NT2/D1 (cell line): ENCODE measurements around the gene PIK3R5.

Experiments
- DNase-seq: peaks from one replicate; pipeline ENCODE4 v3.0.0-alpha.2; 2011; ENCODE audit warnings: low read depth, low spot score
- H3K27me3 ChIP-seq: 2 replicates; pipeline ENCODE4 v1.6.0; 2011; ENCODE audit warnings: mild to moderate bottlenecking; ENCODE audit not compliant: insufficient read length, insufficient read depth
- H3K36me3 ChIP-seq: 2 replicates; pipeline ENCODE4 v1.6.1; 2011; ENCODE audit warnings: mild to moderate bottlenecking, low read length, mixed read lengths; ENCODE audit not compliant: insufficient read depth, insufficient read length
- H3K4me1 ChIP-seq: 2 replicates; pipeline ENCODE4 v1.5.1; 2011; ENCODE audit not compliant: insufficient read depth, insufficient read length
- H3K4me3 ChIP-seq: 2 replicates; pipeline ENCODE4 v1.5.1; 2011; ENCODE audit warnings: low read depth; ENCODE audit not compliant: insufficient read length
- H3K9ac ChIP-seq: 2 replicates; pipeline ENCODE4 v1.6.0; 2011; ENCODE audit warnings: low read depth; ENCODE audit not compliant: insufficient read length
- H3K9me3 ChIP-seq: 2 replicates; pipeline ENCODE4 v1.5.1; 2011; ENCODE audit warnings: mild to moderate bottlenecking, low read length; ENCODE audit not compliant: insufficient read depth
- SUZ12 ChIP-seq: IDR thresholded peaks from 2 replicates; pipeline ENCODE4 v1.6.1; 2011; ENCODE audit not compliant: insufficient read length, insufficient read depth; ENCODE audit errors: extremely low read depth
- YY1 ChIP-seq: IDR thresholded peaks from 2 replicates; pipeline ENCODE4 v1.6.1; 2011; ENCODE audit not compliant: insufficient read length, insufficient read depth
- ZNF274 ChIP-seq: IDR thresholded peaks from 2 replicates; pipeline ENCODE4 v1.6.1; 2011; ENCODE audit warnings: mild to moderate bottlenecking, low read depth, low read length

The PIK3R5 gene

DNA sequence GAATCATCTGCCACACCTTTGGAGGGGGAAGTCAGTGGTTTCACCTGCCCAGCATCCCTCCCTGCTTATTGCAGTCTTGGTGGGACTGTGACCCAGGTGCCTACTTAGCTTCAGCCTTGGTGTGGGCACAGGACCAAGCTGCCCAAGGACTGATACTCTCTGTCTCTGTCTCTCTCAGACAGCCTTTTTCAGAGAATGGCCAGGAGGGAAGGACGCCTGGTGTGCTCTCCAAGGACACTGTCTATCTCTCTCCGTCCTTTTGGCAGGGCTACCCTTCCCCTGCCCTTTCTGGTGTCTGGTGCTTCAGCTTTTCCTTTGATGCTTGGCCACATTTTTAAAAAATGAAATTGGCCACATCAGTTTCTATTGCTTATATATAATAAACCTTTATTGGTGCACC, 117.6 kb downstream of the PIK3R5 start:
- Histone ChIP-seq H3K9ac (no peak overlapping the region), H3K4me3 (no peak overlapping the region), H3K4me1 (no peaks in the 10 kb centered on the region), H3K36me3 (no peaks in the 10 kb centered on the region), H3K9me3 (no peaks in the 10 kb centered on the region), H3K27me3 (no peaks in the 10 kb centered on the region)
- no peak for TF ChIP-seq YY1
- TF ChIP-seq SUZ12, result no peak
- TF ChIP-seq ZNF274, result no peak
- no peak for DNase-seq

DNA sequence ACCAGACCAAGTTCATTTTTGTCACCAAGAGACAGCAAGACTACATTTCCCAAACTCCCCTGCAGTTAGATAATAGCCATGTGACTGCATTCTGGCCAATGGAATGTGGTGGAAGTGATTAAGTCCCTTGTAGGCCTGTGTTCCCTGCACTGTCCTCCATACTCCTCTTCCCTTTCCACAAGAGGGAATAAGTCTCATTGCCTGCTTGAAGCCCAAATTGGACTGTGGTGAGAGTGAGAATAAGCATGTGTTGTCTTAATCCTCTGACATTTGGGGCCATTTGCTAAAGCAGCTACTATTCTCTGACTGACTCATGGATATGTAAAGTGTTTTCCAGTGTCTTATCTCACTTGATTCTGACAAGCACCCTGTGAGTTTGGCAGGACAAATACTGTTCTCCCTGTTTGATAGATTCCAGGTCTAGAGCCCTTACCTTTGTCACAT, 118.7 kb downstream of the PIK3R5 start:
- TF ChIP-seq ZNF274, result no peak
- TF ChIP-seq SUZ12, result no peak
- no peak for TF ChIP-seq YY1
- Histone ChIP-seq H3K9me3 (no peaks in the 10 kb centered on the region), H3K4me1 (no peaks in the 10 kb centered on the region), H3K36me3 (no peaks in the 10 kb centered on the region), H3K27me3 (no peaks in the 10 kb centered on the region), H3K9ac (no peak overlapping the region), H3K4me3 (no peak overlapping the region)
- DNase-seq, result peak; percentile 51

GRCh38 chr17:8844229-8845218, 121.0 kb downstream of the PIK3R5 start:
- Histone ChIP-seq H3K9me3 (no peaks in the 10 kb centered on the region), H3K27me3 (no peaks in the 10 kb centered on the region), H3K36me3 (no peaks in the 10 kb centered on the region), H3K9ac (no peak overlapping the region), H3K4me1 (no peaks in the 10 kb centered on the region), H3K4me3 (no peak overlapping the region)
- no peak for DNase-seq
- TF ChIP-seq ZNF274 (no peak), SUZ12 (no peak), YY1 (no peak)

- H3K27me3 ChIP-seq, result no peaks in the 10 kb centered on the region
- no peaks in the 10 kb centered on the region for H3K4me1 ChIP-seq
- no peak overlapping the region for H3K4me3 ChIP-seq
- no peaks in the 10 kb centered on the region for H3K9me3 ChIP-seq
- no peak for DNase-seq
- no peaks in the 10 kb centered on the region for H3K36me3 ChIP-seq
- no peak for TF ChIP-seq ZNF274
- H3K9ac ChIP-seq, result no peak overlapping the region
Observed at GRCh38 chr17:8843344-8843743, 122.2 kb downstream of the PIK3R5 start.

GRCh38 chr17:8841844-8842243, 123.7 kb downstream of the PIK3R5 start:
- no peak for DNase-seq
- H3K36me3 ChIP-seq, result no peaks in the 10 kb centered on the region
- H3K9me3 ChIP-seq, result no peaks in the 10 kb centered on the region
- H3K27me3 ChIP-seq, result no peaks in the 10 kb centered on the region
- H3K9ac ChIP-seq, result no peak overlapping the region
- no peak overlapping the region for H3K4me3 ChIP-seq
- H3K4me1 ChIP-seq, result no peaks in the 10 kb centered on the region
- no peak for TF ChIP-seq SUZ12

GRCh38 chr17:8839410-8839935, 126.0 kb downstream of the PIK3R5 start:
- TF ChIP-seq SUZ12, result no peak
- TF ChIP-seq YY1, result no peak
- TF ChIP-seq ZNF274, result no peak
- Histone ChIP-seq H3K4me1 (no peaks in the 10 kb centered on the region), H3K9ac (no peak overlapping the region), H3K36me3 (no peaks in the 10 kb centered on the region), H3K27me3 (no peaks in the 10 kb centered on the region), H3K9me3 (no peaks in the 10 kb centered on the region), H3K4me3 (no peak overlapping the region)
- DNase-seq, result no peak

DNA sequence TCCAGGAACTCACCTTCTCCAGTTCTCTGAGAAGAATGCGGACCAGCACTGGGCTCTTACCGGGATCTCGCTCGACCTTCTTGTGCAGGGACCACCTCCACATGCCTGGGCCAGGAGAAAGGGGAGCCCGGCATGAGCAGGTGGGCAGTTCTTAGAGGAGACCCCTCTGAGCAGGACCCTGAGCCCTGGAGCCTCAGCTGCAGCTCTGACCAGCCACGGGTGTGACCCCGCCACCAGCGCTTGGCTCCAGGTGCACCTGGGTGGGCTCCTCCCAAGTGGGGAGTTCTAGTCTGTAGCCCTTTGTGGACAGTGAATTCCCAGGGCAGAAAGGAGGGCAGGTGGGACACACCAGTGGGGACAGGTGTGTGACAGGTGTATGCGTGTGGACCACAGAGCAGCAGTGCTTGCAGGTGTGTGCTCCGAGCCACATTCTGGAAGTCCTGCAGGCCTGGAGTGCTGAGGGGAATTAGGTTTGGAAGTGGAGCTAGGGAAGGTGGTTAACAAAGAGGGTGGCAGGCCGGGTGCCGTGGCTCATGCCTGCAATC, 126.9 kb downstream of the PIK3R5 start:
- no peak overlapping the region for H3K4me3 ChIP-seq
- H3K9me3 ChIP-seq, result no peaks in the 10 kb centered on the region
- H3K36me3 ChIP-seq, result no peaks in the 10 kb centered on the region
- H3K27me3 ChIP-seq, result no peaks in the 10 kb centered on the region
- H3K9ac ChIP-seq, result no peak overlapping the region
- DNase-seq, result no peak
- TF ChIP-seq YY1 (no peak), ZNF274 (no peak), SUZ12 (no peak)
- H3K4me1 ChIP-seq, result no peaks in the 10 kb centered on the region
